ENCODE data around the gene DPYD.

Gene DPYD

DNA sequence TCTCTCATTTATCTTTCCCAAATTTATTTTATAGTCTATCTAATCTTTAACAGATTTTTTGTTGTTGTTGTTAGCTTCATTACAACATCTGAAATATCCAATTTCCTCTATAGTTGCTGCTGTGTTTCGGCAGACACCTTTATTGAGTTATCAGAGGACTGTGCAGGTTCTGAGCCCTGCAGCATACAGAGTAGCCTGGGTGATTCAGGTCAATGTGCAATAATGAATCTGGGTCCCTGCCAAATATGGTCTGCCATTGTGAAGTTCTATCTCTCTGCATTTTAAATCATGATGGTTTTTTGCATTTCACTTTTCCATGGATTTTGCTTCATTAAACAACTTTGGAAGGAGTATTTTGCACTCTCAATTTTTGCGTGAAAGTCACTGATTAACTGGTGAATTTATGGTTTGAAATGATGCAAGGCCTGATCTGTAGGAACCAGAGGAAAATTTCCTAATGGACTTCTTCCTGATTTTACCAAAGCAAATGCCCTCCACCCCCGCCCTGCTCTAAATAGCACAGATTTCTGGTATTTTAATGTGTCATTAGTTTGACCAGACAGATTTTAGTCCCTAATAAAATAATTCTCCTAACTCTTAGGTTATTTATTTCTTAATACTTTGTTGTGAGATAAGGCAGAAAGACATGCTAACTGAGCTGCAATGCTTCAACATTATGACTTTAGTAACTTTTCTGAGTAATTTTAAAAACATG, 797.0 kb downstream of the DPYD start:
- no peak for DNase-seq

DNA sequence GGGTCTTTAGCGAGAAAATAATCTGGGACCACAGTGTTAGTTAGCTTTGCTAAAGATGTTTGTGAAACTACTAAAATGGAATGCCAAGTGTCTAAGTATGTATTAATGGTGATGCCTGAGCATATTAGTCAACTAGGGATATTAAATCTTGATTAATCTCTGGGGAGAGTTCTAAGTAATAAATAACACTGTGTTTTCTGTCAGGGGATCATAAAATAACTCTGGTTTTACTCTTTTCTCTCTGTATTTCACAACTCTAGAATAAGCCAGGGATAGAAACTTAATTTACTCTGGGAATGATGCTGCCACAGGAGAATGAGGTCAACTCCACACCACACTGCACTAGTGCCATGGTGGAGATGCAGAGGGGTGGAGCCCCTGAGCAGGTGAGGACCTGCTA, 800.0 kb downstream of the DPYD start:
- no peak for DNase-seq

DNA sequence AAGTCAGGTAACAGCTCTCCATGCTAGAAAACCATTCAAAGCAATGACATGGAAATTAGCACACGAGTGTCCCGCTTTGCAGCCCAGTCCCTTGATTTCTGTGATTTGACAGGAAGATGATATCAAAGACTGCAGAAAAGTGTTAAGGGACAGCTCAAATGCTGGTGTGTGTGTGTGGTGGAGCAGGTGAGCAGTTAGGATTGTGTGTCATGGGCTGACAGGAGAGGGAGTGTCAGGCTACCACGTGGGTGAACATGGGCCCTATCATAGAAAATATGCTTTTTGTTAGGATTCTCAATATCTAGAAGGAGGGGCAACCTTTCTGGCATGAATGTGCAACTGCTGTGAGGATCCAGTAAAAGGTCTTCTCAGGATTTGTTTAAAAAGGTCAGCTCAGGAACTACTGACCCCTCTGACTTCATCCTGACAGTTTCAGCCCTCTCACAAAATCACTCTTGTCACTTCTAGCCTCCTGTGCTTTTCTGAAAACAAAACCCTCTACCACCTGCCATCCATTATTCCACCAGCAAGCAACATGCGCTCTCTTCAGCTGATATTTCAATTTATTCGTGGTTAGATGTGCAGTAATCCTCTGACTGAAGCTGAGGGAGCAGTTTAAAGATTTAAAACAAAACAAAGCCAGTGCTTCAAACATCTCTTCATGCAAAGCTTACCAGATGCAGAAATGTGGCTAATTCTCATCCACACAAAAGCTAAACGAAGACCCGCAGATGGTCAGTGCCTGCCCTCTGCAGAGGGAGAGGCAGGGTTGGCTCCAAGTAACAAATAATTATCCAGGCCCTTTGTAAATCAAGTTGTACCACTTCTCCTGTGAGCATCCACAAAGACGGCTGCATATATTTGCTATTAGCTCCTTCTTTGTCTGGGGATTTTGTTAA, 801.3 kb downstream of the DPYD start:
- DNase-seq, result no peak

DNA sequence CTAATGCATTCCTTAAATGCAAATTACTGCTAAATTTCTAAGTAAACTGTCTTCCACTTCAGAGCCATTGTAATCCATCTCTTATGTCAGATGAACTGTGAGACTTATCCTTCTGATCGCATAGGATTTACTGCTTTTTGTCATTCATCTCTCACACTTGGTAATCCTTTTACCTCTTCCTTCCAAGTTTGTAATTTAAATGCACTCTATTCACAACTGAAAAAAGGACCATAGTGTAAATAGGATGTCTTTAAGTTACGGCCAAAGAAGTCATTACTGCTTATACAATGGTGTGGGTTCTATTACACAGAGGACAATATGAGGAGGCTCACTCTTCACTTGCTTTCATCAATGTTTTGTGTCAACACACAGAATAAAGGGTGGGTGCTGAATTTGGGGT, 806.0 kb downstream of the DPYD start:
- DNase-seq, result no peak

DNA sequence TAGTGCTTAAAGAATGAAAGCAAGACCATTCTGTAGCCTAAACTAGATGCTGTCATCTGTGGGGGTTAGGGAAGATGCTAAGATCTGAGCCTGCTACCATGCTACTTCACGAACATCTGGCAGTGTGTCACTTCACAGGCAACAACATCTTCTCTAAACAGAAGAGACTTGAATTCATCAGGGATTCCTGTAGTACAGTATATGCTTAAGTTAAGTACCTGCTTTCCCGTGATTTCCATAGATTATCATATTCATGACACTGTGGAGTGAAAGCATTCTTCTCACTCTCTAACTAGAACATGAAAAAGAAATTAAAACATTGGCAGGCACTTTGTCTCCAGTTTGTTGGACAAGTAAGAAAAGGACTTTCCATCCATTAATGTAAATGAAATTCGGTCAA, 808.4 kb downstream of the DPYD start:
- no peak for DNase-seq

DNA sequence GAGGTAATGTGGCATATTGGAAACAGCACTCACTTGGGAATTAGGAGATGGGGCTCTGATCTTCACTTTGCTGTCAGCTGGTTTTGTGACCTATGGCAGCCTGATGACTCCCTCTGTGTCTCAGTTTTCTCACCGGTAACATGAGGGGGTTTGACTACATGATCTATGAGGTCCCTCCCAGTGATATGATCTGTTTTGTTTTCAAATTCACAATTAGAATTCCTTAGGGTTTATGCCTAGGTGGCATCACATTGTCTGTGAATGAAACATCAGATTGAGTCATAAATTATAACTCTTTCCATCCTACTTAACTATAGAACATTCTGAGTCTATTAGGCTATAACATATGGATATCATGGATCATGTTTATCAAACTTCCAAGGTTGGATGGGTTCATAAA, 812.7 kb downstream of the DPYD start:
- no peak for DNase-seq

DNA sequence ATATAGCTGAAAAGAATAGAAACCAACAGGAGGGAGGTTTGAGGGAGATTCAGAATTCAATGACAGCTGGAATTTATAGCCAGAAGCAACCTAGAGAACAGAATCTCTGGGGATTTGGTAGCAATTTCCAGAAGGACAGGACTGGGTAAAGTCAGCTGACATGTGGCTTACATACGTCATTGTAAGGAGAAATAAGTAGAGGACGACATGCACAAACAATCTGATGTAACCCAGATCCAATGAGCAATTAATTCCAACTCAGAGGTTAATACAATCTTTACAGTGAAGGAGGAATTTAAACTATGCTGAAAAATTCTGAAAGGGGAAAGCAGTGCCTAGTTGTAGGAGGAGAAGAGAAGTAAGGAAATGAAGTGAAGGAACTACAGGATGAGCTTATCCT, 815.3 kb downstream of the DPYD start:
- no peak for DNase-seq

DNA sequence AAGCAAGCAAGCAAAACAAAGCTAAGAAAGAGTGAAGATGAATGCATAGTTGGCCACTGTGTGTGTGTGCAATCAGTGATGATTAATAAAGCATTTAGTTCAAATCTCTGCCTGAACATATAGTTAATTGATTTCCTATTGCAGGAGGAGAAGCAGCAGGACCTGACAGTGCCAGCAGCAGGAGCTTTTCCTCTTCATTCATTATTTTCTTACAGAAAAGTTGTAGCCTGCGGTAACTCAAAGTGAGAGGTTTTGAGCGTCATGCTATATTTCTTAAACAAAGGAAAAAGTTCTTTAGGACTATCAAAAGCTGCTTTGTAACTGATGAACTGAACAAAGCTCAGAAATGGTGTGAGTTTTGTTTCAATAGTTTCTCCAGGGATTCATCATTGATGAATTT, 819.3 kb downstream of the DPYD start:
- DNase-seq, result no peak

DNA sequence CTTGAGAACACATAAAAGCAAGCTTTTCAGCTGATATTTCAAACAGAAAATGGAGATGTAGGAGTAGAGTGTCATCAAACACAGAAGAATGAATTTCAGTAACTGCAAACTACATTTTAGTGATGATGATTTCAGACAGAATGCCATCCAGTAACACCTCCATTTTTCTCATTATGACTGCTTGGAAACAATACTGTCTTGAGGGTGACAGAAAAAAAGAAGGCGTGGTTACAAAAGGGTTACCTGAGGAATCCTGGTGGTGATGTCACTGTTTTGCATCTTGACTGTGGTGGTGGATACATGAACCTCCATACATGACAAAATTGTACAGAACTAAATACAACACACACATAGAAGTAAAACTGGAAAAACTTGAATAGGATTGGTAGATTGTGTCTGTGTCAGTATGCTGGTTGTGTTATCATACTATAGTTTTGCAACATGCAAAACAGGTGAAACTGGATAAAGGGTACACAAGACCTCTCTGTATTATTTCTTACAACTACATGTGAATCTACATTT, 823.4 kb downstream of the DPYD start:
- DNase-seq, result no peak

DNA sequence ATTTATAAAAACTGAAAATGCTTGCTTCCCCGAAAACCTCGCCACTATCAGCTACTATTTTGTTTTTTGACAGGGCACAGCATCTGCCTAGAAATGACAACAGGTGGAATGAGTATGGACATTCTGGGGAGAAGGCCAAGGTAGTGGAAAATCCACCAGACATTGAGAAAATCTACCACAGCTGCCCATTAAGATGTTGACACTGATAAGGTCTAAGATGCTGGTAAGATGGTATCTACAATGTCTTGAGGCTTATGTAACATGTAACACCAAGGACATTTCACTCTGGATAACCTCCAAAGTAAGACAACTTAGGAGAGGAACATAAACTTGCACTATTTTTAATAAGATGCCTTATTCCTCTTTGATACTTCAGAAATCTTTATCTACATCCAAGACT, 825.1 kb downstream of the DPYD start:
- no peak for DNase-seq

DNA sequence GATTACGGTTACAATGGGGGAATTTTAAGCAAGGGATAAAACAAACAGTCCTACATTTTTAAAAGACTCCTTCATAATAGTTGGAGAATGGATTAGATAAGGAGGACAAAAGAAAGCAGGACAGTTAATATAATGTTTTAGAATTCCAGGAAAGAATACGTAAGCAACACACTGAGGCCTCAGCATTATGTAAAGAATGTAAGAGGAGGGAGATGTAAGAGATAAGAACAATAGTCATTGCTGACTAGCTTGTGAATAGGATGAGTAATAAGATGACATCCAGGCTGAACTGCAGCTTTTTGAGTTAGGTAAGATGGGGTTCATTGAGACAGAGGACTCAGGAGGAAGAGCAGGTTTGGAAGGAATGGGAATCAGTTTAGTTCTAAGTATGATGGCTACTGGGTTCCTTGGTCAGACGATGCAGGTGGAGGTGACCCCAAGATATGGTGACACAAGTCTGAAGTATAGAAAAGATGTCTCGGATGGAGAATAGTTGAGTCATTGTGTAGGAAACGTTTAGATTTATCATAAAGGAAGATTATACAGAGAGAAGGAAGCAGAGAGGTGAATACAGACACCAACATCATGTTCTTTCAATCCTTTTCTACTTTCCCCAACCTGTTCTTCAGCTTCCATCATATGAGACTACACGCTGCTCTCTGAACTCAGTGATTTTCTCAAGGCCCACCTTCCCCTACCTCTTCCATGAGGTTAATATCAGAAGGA, 826.4 kb downstream of the DPYD start:
- DNase-seq, result no peak

DNA sequence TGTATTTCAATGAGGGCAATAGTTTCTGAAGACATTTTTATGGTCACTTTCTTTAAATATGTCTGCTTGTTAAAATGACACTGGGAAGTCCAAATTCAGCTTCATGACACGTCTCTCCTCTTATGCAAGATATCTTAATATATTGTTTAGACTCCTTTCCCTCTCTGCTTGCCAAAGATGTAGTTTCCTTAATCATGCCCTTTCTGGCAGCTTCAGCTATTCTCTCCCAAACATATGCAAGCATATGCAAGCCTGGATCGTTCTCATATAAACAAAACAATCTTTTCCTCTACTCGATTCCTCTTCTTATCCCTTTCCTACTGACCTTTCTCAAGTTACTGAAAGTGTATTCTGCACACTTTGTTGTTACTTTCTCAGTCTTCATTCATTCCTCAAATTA, 827.1 kb downstream of the DPYD start:
- no peak for DNase-seq

DNA sequence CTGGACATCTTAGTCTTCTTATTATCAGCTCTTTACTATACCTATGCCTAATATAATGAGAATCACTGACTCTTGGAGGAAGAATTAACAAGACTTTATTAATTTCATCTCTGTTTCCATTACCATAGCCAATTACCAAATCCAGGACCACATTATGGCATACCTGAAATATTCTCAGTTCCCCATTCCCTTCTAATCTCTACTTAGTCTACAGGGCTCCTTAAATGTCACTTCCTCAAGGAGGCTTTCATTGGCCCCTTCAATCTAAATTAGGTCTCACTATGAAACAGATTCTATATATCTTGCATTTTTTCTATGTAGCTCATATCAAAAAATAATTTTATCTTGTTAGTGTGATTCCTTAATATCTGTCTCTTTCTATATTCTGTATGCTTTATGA, 828.0 kb downstream of the DPYD start:
- DNase-seq, result no peak

DNA sequence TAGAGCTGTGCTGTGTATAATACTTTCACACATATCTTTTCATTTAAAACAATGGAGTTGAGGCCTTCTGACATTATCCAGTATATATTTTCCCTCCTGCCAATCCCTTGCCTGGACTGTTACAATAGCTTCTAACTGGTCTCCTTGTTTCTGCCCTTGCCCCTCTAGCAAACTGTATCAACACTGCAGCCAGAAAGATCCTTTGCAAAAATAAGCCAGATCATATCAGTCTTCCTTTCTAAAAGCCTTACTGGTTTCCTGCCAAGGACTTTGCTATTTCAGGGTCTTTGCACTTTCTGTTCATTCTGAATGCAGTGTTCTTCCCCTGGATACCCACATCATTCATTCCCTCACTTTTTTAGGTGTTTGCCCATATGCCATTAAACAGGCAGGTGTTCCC, 829.2 kb downstream of the DPYD start:
- no peak for DNase-seq

DNA sequence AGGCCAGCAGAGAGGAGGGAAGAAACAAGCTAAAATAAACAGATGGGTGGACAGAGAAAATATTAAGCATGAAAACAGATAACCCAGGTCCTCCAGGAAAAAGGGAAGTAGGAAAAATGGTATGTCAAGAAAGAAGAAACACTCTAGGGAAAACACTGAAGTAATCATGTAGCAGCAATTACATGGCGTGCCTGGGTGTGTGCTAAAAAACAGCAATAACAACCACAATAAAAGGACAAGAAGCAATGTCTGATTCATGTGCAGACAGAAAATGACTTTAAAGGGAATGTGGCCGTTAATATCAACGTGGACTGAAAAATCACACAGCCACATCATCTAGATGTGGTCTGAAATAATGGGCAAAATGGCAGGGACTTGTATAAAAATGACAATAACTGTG, 829.6 kb downstream of the DPYD start:
- no peak for DNase-seq

DNA sequence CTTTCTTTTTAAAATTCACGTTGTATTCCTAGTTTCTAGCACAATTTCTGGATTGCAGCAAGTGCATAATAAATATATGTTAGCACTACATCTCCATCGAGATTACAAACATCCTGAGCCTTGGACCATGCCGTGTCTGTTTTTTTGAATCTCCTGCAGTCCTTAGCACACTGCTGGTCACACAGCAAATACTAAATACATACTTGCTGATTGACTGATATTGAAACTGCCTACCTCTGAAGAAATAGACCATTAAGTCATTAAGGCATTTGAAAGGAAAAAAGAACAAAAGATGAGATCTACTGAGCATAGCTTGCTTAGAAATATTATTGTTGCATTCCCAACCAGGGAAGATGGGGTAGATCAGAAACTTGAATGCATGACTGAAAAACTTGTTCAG, 830.1 kb downstream of the DPYD start:
- DNase-seq, result no peak

DNA sequence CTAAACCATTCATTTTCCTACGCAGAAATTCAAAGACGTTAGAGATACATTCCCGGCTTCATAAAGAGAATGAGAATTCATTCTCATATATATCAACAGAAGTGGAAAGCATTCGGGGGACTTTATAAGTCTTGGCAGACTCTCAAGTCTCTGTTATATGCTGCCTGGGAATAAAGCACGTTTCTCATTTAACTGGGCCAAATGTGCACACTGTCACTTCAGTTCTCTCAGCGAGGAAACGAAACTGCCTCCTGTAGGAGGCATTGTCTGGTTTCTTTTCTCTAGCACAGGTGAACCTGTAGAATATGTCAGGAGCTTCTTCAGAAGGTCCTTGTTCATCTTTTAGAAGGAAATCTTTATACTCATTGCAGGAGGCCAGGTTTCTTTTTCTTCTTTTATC, 831.7 kb downstream of the DPYD start:
- DNase-seq, result no peak

DNA sequence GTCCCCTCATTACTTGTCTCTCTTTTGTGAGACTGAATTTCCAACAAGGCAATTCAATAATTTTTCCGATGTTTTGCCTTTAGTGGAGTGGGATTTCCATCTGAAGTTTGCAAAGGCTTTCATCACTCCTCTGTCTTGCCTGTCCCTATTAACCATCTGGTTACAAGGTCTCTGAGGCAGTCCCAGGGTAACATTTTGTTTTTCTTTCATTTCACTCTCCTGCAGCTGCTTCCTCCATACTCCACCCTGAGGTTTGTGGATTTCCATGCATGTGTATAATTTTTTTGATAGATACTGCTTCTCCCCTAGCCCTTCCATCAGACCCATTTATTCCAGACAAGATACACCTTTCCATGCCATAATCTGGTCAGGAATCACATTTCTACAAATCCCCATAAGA, 832.4 kb downstream of the DPYD start:
- DNase-seq, result no peak

DNA sequence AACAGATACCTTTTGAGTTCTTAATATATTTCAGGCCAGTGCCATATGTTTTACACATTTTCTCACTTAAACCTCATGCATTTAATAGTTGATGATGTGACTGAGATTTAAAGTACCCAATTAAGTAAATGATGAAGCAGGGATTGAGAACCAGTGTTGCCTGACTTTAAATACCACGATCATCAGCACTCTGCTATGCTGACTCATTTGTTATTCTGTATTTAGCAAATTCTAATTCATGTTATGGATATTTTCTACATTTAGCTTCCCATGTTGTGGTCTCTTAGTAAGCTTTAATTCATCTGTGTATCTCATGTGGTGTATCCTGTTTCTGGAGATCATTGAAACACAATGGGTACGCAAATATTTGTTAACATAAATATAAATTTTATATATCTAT, 836.3 kb downstream of the DPYD start:
- DNase-seq, result no peak

DNA sequence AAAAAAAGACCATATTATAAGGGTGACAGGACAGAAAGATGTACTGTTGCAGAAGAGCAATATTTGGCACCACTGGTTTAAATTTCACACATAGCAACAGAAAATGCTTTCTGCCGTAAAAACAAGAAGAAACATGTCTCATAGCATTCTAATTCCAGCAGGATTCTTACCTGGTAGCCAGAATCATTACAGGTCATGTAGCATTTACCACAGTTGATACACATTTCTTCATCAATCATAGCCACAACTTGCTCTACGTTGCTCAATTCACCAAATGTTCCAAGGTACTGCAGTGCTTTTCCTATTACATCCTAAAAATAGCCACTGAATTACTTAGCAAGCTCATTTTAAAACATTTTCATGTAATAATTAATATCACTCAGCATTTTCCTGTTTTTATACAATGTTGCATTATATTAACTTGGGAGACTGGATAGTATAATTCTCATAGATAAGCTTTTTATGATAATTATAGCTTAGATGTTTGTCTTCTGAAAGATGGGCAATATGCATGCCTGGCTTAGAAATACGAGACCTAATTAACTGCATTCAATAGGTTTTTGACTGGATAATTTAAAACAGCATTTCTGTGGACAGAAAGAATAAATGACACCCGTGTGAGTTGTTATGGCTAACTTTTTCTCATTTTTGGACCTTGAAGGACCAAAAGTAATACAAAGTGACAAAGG, 838.5 kb downstream of the DPYD start:
- DNase-seq, result no peak

DNA sequence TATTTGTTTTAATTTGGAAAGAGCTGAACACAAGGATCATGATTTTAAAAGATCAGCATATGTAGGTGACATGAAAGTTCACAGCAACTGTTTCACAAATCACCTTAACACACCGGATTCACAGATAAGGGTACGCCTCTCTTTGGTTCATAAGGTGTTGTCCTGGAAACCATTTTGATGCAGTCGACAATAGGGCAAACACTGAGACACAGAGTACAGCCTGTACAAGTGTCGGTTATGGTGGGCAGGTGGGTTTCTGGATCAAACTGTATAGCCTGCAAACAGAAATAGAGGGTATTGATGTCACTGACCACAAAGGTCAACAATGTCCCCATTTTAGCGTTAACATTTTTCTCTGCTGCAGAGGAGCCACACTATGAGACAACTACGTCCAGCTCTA, 842.0 kb downstream of the DPYD start:
- DNase-seq, result no peak

DNA sequence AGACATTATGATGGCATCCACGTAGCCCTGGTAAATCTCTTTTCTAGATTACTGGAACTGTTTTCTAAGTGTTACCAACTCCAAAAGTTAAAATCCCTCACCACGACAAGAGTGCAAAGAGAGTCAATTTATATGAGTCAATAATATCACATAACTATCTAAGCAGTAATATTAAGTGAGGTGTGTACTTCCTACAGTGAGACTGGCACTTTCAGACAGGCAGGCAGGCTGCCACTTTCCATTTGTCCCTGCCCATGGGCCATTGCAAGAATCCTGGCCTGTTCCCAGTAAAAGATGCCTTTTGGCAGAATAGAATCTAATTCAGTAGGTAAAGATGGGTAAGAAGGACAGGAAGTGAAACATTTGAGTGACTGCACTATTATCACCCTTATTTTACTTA, 843.6 kb downstream of the DPYD start:
- DNase-seq, result no peak

DNA sequence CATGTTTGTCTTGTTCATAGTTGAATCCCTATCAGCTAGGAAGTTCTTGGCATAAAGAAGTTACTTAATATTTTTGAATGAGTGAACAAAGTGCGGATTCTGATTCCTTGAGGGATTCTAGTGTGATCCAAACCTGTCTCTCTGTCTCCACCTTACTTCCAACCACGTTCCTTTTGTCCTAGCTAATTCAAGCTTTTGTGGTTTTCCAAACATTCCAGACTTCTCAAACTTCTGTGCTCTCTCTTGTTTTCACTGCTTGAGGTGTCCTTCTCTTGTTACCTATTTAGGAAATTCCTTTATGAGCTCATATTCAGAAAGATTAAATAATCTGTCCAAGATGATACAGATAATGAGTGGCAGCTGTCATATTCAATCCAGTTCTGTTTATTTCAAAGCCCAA, 846.1 kb downstream of the DPYD start:
- DNase-seq, result no peak
